Smooth muscle cell (in vitro differentiated cells): ENCODE data around the gene DIDO1. TPM values are rescaled to one million over a fixed set of nuclear protein-coding genes. Genes with fewer than 3 reads are reported as not detected.
"Not testable (repeated sequence)": the region's sequence is repeated elsewhere in the genome, so short reads cannot be mapped to it uniquely, and the experiment has no call there.

Experiments used
- DNase-seq: peaks from one replicate; lab custom pipeline; 2025; ENCODE audit not compliant: unreplicated experiment; lab: John Stamatoyannopoulos, UW
- H2AFZ ChIP-seq: fragments of 200-600 bp; sonication (generic); 2 replicates; pipeline ENCODE4 v1.6.0; 2016; ENCODE audit warnings: antibody characterized with exemption, low read depth, mild to moderate bottlenecking
- H3F3A ChIP-seq: fragments of 200-600 bp; sonication (generic); 2 replicates; pipeline ENCODE4 v1.6.0; 2017; ENCODE audit warnings: antibody characterized with exemption, low read depth
- H3K27ac ChIP-seq: fragments of 200-600 bp; sonication (generic); 2 replicates; pipeline ENCODE4 v1.5.1; 2016; ENCODE audit warnings: low read depth, mild to moderate bottlenecking
- H3K27me3 ChIP-seq: fragments of 200-600 bp; sonication (generic); 2 replicates; pipeline ENCODE4 v1.6.1; 2016; ENCODE audit warnings: low read depth, mild to moderate bottlenecking
- H3K36me3 ChIP-seq: fragments of 200-600 bp; sonication (generic); 2 replicates; pipeline ENCODE4 v1.5.1; 2016; ENCODE audit warnings: low read depth
- H3K4me1 ChIP-seq: fragments of 200-600 bp; sonication (generic); 2 replicates; pipeline ENCODE4 v1.5.1; 2016; ENCODE audit warnings: low read depth
- H3K4me2 ChIP-seq: fragments of 200-600 bp; sonication (generic); 2 replicates; pipeline ENCODE4 v1.6.0; 2016; ENCODE audit warnings: mild to moderate bottlenecking
- H3K4me3 ChIP-seq: fragments of 200-600 bp; sonication (generic); 2 replicates; pipeline ENCODE4 v1.5.1; 2016; ENCODE audit warnings: mild to moderate bottlenecking
- H3K79me2 ChIP-seq: fragments of 200-600 bp; sonication (generic); 2 replicates; pipeline ENCODE4 v1.6.0; 2016; ENCODE audit warnings: low read depth, mild to moderate bottlenecking
- H3K9ac ChIP-seq: fragments of 200-600 bp; sonication (generic); 2 replicates; pipeline ENCODE4 v1.6.0; 2016; ENCODE audit warnings: low read depth
- H3K9me3 ChIP-seq: fragments of 200-600 bp; sonication (generic); replicated peaks from 2 replicates; pipeline ENCODE4 v1.5.1; 2016; ENCODE audit warnings: low read depth
- H4K20me1 ChIP-seq: fragments of 200-600 bp; sonication (generic); 2 replicates; pipeline ENCODE4 v1.6.0; 2016; ENCODE audit warnings: low read depth
- WGBS: methylation state at CpG from one replicate; pipeline ENCODE4 v1.1.7; 2016; ENCODE audit warnings: low lambda C conversion rate; 5-methylcytosine and 5-hydroxymethylcytosine counted together
- polyA plus RNA-seq: library from polyadenylated mRNA; unstranded; fragments of >200 nt; fragmentation: Nextera tagmentation; extraction: Ambion mirVana; gene quantifications from 2 replicates; pipeline ENCODE4 v1.2.1, GENCODE V29; 2016
- total RNA-seq: library from RNA; depleted of rRNA; stranded (reverse); fragments of >200 nt; gene quantifications from 2 replicates; pipeline ENCODE4 v1.2.3, GENCODE V29; 2014
- TF ChIP-seq, protein P1 (sequence below): fragments of 200-600 bp; sonication (generic); IDR thresholded peaks from 2 replicates; pipeline ENCODE4 v1.5.1; 2017; ENCODE audit warnings: borderline replicate concordance, mild to moderate bottlenecking, antibody characterized with exemption; ENCODE audit not compliant: insufficient read depth, poor library complexity, severe bottlenecking

Gene DIDO1
- total and polyA plus RNA-seq, 2 experiments from 2014 or later: 16.0 to 25.8 TPM

GRCh38 chr20:62962221-62962879 lies 36.0 kb upstream of the DIDO1 start:
- DNase-seq: no peak
- no peak overlapping the region for H3K27ac ChIP-seq
- no peaks in the 10 kb centered on the region for H3K4me1 ChIP-seq
- WGBS: 96% methylated on average over 30 of the region's 30 CpGs
- H3K79me2 ChIP-seq: no peaks in the 10 kb centered on the region
- H3K9ac ChIP-seq: no peak overlapping the region
- TF ChIP-seq, protein P1, sequence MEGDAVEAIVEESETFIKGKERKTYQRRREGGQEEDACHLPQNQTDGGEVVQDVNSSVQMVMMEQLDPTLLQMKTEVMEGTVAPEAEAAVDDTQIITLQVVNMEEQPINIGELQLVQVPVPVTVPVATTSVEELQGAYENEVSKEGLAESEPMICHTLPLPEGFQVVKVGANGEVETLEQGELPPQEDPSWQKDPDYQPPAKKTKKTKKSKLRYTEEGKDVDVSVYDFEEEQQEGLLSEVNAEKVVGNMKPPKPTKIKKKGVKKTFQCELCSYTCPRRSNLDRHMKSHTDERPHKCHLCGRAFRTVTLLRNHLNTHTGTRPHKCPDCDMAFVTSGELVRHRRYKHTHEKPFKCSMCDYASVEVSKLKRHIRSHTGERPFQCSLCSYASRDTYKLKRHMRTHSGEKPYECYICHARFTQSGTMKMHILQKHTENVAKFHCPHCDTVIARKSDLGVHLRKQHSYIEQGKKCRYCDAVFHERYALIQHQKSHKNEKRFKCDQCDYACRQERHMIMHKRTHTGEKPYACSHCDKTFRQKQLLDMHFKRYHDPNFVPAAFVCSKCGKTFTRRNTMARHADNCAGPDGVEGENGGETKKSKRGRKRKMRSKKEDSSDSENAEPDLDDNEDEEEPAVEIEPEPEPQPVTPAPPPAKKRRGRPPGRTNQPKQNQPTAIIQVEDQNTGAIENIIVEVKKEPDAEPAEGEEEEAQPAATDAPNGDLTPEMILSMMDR: no peak
- no peak overlapping the region for H2AFZ ChIP-seq
- H3K27me3 ChIP-seq: no peaks in the 10 kb centered on the region
- H3K9me3 ChIP-seq: no peaks in the 10 kb centered on the region
- no peak overlapping the region for H3K4me3 ChIP-seq
- H3K36me3 ChIP-seq: no peaks in the 10 kb centered on the region
- no peak overlapping the region for H3K4me2 ChIP-seq
- H4K20me1 ChIP-seq: peaks cover 94% of the 10 kb centered on the region
- H3F3A ChIP-seq: no peaks in the 10 kb centered on the region

- no peaks in the 10 kb centered on the region for H3K9me3 ChIP-seq
- peaks cover 1% of the 10 kb centered on the region for H3K79me2 ChIP-seq
- H3K4me1 ChIP-seq: no peaks in the 10 kb centered on the region
- no peak overlapping the region for H3K4me3 ChIP-seq
- H3K27me3 ChIP-seq: no peaks in the 10 kb centered on the region
- H4K20me1 ChIP-seq: peaks cover 94% of the 10 kb centered on the region
- H3K9ac ChIP-seq: no peak overlapping the region
- H2AFZ ChIP-seq: no peak overlapping the region
- H3K27ac ChIP-seq: no peak overlapping the region
- no peak for DNase-seq
- no peaks in the 10 kb centered on the region for H3F3A ChIP-seq
- no peaks in the 10 kb centered on the region for H3K36me3 ChIP-seq
- TF ChIP-seq, protein P1: no peak
- no peak overlapping the region for H3K4me2 ChIP-seq
- WGBS: 95% methylated on average over 8 of the region's 8 CpGs
Observed at GRCh38 chr20:62961799-62962198, 35.5 kb upstream of the DIDO1 start.

GRCh38 chr20:62961310-62961783 lies 35.0 kb upstream of the DIDO1 start:
- H3K27me3 ChIP-seq: no peaks in the 10 kb centered on the region
- H4K20me1 ChIP-seq: peaks cover 94% of the 10 kb centered on the region
- H3K9me3 ChIP-seq: no peaks in the 10 kb centered on the region
- no peak overlapping the region for H3K4me3 ChIP-seq
- TF ChIP-seq, protein P1: no peak
- no peaks in the 10 kb centered on the region for H3F3A ChIP-seq
- no peak overlapping the region for H3K4me2 ChIP-seq
- H3K79me2 ChIP-seq: peaks cover 6% of the 10 kb centered on the region
- no peak overlapping the region for H2AFZ ChIP-seq
- WGBS: 90% methylated on average over 18 of the region's 19 CpGs
- no peak overlapping the region for H3K9ac ChIP-seq
- H3K36me3 ChIP-seq: no peaks in the 10 kb centered on the region
- no peak for DNase-seq
- H3K4me1 ChIP-seq: no peaks in the 10 kb centered on the region
- H3K27ac ChIP-seq: no peak overlapping the region

GRCh38 chr20:62960446-62961309 lies 34.4 kb upstream of the DIDO1 start:
- Histone ChIP-seq H3K79me2 (peaks cover 11% of the 10 kb centered on the region), H4K20me1 (peaks cover 97% of the 10 kb centered on the region)
- DNase-seq, H3K9ac ChIP-seq, H3K4me2 ChIP-seq, H3K4me1 ChIP-seq, H3K36me3 ChIP-seq, H3K4me3 ChIP-seq, H3F3A ChIP-seq, H3K9me3 ChIP-seq, H3K27ac ChIP-seq, H3K27me3 ChIP-seq, H2AFZ ChIP-seq: not testable (repeated sequence)
- 96% methylated on average over 24 of the region's 31 CpGs for WGBS
